IPS DF 19.7 (cell line): ENCODE results near the gene TMC1.

Experiments used
- DNase-seq: peaks from one replicate; pipeline ENCODE4 v3.0.0-alpha.2; 2013; ENCODE audit warnings: low read depth, low spot score

TMC1 gene

DNA sequence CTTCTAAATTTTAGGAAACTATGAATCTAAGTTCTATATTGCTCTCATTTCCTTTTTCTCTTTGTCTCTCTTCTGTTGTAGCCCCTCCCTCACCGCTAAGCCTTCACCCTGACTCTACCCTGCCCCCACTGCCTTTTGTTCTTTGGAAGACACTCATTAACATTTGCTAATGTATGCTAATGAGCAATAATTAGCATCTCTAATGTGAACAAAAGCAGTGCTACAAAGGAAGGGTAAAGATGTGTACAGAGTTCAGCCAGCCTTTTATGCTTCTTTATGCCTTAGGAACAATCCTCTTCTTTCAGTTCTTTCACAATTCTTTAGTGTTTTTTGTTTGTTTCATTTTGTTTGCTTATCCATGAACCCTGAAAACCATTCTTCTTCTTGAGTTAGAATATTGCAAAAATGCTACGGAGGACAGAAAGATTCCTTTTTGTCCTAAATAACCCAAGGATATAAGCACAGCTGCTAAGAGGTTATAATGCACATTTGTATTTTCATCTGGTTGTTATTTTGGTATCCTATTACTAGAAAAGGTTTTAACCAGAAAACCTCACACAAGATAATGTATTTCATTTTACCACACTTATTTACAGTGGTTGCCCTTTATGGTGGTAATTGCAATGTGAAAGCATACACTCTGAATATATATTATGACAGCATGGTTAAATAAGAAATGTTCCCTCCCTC is 159.3 kb downstream of the TMC1 start:
- peak; percentile 82 for DNase-seq

DNA sequence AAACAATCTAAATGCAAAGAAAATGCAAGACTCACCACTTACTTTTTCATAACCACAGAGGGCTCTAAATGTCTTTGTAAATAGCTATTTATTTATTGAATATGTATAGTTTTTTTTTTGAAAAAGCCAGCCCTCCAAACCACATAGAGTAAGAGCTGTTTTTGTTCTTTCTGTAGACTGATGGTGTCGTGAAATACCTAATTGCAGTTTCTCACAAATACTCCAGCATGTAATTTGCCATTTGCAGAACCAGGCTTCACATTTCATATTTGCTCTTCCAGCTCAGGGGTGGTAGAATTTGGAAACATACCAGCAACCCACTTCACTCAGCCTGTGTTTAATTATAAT is 159.8 kb downstream of the TMC1 start:
- no peak for DNase-seq

DNA sequence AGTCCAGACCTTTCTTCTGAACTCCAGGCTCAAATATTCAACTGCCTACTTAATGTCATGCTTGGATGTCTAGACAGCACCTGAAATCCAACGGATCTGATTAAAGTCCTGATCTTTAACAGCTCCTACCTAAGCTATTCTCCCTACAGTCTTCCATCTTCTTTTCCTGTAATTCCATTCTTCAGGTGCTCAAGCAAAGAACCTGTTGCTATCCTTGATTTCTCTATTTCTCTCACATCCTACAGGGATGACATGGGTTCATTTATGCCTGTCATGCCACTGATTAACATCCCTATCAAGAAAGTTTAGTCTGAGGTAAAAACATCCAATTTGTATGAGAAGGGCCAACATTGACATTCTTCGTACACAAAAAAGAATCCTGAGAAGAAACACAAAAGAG is 163.2 kb downstream of the TMC1 start:
- DNase-seq, result no peak

DNA sequence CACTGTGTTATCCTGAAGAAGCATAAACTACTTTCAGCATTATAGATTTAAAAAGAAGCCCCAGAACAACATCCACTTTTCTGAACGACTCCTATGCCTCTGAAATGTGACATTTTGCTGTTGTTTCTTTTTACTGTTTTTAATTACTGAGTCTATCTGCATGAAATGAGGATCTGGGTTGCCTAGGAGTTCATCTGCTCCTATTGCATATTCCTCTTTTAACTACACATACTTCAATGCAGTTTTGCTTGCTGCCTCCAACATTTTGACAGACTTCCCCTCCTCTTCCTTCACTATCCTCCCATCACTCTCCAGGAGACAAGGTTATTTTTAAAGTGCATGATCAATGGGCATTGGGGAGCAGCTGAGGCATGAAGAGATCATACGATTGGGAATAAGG is 164.5 kb downstream of the TMC1 start:
- no peak for DNase-seq

DNA sequence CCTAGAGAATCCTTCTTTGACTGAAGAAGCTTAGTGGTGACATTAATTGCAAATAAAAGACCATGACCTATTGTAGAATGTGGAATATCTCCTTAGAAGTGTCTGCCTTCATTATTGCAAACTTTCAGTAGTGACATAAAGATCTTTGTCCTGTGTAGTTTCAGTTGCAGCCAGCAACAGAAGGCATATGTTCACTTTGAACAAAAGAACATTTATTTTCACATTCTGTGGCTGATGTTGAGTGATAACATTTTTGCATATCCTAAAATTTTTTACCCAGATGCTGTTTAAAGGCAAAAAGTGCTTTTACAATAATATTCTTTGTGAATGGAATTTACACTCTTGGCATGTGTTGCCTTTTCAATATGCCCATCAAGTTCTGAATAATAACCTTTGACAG is 165.9 kb downstream of the TMC1 start:
- no peak for DNase-seq

DNA sequence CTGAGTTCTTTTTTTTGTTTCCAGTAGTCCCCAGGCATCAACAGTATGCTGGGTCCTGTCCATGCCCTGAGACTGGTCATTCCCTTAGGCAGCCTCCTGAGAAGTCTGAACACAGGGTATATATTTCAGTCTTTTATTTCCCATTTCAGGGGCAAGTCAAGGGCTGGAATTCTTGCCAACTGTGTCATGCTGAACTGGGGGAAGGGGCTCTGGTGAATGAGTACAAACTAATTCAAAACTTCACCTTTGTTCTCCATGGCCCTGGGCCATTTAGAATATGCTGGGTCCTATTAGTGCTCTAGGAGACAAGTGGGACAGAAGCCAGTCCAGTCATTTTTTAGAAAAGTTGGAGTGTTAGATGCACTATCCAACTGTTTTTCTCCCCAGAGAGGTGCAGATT is 170.3 kb downstream of the TMC1 start:
- no peak for DNase-seq

DNA sequence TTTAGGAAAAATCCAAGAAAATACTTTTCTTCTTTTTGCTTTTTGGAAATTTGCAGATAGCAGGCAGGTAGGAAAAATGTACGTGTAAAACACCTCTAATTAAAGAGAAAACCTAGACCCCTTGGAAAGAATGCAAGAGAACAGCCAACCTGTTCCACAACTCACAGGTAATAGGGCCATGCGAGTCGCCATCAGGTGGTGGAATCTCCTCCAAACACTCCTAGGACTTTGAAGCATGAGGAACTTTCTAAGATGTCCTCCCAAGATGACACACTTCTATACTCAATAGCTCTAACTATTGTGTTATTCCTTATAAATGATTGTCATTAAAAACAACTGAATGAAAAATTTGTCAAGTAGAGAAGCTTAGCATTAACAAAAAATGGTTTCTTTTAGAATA is 174.0 kb downstream of the TMC1 start:
- peak; percentile 30 for DNase-seq

DNA sequence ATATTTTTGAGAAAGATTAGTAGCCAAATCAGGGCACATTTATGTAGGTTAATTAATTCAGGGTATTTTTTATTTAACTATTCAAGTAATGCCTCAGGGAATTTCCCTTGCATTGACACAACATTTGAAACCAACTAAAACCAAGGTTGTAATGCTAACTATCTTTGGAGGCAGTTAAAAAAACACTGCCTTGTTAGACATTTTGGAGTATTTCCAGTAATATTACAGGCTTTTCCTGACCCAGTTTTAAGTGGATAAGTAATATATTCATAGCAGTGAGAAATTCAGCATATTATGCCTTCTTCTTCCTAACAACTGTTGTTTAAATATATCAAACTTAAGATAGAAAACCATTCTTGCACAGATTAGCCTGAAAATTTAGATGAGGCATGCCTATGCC is 175.1 kb downstream of the TMC1 start:
- no peak for DNase-seq

DNA sequence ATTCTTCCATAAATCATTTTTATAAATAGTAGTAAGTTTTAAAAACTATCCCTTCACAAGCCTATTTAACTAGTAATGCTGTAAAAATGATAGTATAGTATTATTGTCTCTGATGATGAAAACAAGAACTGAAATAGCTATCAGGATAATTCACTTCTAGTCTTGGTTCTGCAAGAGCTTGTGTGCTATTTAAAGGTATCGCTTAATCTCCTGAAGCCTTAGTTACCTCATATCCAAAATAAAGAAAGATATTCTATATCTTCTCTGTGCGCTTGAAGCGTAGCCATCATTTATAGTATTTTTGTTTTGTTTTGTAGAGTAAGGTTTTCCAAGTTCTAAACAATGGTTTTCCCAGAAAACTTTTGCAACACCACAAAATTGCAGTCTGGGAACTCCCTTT is 180.1 kb downstream of the TMC1 start:
- DNase-seq, result no peak

DNA sequence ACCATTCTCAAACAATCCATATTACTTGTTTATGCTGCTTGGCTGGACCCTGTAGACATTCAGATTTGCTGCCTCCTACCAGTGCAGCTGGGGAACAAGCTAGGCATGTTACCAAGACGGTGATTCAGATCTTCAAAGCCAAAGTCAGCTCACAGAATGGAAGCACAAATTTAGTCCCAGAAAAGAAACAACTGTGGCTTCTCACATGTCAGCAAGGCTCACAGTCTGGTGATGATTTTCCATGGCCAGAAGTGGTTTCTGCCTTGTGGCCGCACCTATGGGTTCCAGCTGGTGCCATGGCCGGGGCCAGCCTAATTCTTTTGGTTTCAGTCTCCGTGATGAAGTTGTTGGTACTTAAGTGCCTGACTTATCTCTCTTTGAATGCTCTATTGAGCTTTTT is 182.2 kb downstream of the TMC1 start:
- no peak for DNase-seq

DNA sequence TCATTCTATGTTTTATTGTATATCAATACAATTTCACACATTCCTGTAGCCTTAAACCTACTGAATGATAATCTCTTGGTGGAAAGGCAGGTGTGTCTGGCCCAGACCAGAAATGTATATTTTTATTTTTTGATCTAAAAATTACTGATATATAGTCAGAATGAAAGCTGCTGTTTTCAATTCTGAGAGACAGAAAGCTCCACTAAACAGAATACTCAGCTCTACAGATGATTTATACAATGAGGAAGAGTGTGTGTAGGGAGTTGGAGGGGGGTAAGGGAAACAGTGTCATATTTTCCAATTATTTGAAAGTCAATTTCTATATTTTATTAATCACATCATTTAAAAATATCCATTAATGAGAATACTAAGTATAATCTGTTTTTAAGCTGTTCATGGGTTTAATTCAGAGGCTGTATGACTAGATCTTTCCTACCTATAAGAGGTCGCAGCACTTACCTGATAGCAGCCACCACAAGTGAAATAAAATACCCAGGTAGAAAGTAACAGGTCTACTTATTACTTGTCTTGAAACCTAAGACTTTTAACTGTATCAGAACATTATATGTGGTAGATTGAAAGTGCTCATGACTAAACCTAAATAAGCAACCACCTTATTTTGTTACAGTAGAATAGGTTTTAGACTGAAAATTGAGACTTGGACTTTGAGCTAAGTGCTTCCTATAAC is 183.4 kb downstream of the TMC1 start:
- DNase-seq, result no peak

DNA sequence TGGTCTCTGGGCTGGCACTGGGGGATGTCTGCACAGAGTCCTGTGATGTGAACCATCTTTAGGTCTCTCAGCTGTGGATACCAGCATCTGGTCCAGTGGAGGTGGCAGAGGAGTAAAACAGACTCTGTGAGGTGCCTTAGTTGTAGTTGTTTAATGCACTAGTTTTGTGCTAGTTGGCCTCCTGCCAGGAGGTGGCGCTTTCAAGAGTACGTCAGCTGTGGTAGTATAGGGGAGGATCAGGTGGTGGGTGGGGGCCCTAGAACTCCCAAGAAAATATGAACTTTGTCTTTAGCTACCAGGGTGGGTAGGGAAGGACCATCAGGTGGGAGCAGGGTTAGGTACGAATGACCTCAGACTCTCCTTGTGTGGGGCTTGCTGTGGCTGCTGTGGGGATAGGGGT is 197.1 kb downstream of the TMC1 start:
- no peak for DNase-seq

DNA sequence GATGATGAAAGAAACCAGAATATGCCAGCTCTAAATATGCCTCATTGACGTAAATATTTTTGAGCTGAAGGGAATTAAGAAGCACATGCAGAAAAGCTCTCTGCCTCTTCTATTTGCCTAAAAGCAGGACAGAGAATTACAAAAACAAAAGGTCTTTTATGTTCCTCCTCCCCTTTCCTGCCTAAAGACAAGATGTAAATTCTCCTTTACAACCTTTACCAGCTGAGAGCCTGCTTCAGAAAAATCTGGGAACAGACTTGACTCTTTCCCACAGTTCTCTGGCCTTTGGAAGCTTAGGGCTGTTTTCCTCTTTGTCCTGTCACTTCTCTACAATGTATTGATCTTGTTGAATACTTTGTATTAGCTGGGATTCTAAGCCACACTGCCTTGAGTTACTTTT is 199.7 kb downstream of the TMC1 start:
- no peak for DNase-seq

DNA sequence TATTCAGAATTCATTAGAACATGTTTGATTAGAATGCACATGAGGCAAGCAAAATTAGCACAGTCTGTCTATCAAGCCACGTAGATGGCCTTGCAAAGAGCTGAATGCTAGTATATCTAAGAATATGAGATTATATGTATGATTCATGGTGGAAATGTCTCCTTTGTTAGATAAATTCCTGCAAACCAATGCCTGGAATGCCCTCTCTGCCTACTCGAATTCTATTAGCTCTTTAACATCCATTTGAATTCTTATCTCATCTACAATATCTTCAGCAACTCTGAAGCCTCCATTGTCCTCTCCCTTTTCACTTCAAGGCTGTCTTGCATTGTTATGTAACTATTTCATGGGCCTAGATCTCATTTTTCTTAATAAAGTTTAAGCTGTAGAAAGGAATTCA is 205.5 kb downstream of the TMC1 start:
- DNase-seq, result no peak

DNA sequence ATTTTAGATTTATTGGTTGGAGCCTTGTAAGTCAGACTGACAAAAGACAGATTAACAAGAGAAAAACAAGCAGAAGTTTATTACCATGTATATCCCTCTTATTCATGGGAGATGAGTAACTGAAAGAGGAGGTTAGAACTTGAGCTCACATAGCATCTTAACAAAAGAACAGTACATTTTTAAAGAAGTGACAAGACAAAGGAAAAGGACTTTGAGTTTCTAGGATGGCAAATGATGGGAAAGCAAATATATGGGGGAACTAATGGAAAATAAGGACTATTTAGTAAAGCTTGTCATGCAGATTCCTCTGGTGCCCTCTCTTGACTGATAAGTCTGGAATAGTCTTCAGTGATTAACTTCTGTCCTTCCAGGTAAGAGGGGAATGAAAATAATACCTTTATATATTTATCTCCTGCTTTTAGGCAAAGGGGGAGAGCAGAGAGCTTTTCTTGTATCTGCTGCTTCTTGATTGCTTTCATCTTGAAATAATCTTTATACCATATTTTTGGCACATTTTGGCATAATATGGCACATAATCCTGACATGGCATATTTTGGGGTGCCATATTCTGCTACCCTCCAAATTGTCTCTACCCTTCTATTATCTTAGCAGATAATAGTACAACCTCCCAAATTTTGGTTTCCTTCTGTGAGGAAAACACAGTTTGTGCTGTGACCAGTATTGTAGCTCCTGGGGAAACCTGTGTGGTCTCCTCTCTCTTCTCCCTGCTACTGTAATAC is 206.8 kb downstream of the TMC1 start:
- DNase-seq, result no peak

DNA sequence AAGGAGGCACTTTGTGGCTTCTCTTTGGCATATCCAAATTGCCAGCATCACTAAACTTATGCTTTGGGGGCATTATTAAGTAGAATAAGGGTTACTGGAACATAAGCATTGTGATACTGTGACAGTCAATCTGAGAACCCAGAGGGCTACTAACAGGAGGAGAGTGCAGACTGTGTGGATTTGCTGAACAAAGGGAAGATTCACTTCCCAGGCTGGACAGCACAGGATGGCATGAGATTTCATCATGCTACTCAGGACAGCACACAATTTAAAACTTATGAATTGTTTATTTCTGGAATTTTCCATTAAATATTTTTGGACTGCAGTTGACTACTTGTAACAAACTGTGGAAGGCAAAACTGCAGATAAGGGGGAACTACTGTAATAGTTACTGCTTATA is 212.5 kb downstream of the TMC1 start:
- no peak for DNase-seq

DNA sequence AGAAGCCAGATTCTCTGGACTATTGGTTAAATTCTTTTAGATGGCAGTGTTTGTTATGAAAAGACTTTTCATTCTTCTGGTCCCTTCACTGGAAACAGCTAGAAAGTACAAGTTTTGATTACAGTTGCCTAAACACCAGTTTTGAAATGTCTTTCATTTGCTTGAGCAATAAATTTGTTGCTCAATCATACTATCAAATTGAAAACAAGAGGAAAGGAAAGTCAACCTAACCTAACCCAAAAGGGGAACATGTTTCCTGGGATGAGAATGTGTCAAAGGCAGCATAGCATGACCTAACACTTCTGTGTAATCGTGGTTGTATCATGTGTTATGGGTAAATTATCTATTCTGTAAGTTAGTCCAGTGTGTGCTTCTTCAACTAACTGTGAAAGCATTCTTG is 213.2 kb downstream of the TMC1 start:
- DNase-seq, result no peak

DNA sequence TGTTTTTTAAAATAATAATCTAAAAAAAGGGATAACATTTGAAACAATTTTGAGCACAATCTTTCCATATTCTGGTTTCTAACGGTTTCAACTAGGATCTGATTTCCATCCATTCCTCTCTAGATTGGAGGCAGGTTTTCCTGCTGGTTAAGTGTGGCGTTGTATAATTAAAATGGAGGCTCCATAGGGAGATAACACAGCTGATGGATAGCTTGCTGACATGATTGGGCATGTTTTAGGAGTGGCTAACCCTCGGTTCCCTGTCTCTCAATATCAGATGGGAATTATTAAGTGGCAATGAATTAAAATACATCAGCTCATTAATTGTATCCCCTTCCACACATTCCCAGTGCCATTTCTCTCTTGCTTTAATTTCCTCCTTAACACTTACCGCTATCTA is 222.4 kb downstream of the TMC1 start:
- no peak for DNase-seq

DNA sequence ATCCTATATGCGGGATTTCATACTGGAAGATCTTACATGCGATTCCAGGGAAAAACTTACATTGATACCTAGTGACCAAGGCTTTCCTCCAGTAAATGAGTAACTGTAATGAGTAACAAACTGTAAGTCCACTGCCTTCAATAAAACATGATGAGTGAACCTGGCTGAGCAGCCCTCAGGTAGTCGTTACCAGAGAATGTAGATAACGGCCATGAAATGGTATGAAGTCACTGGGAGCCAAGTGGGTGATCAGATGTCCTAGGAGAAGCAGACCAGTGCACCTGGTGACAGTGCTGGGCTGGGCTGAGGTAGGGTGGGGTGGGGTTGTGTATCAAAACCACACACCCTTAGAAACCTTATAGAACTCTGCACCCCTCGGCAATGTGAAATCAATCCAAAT is 227.9 kb downstream of the TMC1 start:
- no peak for DNase-seq

DNA sequence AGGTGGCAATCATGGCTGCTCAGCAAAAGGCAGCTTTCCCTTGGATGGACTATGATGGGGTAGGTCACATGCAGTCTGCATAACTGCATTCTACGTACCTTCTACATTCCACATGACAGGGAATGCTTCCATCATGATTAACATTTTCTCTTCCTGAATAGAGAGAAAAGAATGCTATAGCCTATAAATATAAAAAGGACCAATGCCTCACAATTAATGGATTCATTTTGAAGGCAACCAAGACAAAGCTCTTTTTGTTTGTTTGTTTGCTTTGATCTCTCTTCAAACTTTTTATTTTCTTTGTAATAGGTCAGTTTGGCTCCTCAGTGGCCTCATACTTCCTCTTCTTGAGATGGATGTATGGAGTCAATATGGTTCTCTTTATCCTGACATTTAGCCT is 230.1 kb downstream of the TMC1 start:
- DNase-seq, result no peak

DNA sequence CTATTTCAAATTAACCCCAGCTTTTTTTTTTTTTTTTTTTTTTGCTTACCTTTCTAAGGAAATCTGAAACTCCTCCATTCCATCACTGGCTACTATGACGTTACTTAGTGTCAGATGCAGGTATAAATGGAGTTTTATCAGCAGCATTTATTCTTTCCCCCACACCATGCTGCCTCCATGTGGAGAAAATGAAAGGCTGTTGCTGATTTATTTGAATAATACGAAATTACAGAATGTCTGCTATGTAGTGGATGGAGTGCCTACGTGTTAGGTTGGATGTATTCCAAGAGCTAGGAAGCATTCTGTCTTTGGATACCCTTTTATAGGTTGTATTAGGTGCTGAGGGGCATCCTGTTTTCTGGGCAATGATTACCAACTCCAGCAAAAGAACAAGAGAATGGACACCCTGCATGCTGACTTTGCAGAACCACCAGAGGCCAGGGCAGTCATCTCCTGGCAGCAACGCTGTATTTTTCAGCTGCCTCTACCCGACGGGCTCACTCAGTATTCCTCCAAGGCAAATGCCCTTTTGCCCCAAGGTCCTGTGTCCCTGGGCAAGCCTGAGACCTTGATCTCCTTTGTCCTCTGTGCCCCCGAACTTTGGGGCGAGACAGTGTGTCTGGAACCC is 232.0 kb downstream of the TMC1 start:
- no peak for DNase-seq

DNA sequence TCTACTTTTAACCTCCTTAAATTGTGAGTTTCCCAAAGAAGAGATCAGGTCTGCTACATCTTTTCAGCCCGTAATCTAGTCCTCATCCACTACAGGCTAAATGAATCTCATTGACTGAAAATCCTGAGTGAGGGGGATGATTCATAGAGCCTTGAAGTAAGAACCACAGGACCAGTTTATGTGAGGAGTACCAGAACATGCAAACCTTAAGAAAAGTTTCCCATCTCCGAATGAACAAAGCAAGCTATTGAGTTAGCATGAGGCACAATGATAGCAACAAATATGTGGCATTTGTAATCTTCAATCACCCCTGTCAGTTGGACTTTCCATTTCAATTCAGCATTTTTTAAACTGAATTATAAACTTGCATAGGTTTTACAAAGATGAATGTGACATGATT is 234.4 kb downstream of the TMC1 start:
- no peak for DNase-seq

DNA sequence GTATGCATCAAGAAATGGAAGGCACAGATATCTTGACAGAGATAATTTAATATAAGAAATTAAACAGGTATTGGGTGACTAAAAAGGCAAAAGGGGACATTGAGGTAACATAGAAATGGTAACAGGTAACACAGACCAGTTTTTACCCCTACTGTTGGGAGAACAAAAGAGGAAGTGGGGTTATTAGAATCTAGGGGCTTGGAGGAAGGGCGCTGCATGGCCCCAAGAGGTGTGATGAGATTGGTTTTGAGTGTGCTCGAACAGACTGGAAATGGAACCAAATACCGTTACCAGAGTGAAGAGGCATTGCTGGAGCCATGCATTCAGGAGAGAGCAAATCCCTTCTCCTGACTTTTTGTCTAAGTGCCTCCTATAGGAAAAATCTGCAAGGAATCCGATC is 237.5 kb downstream of the TMC1 start:
- no peak for DNase-seq
